Astrocyte (in vitro differentiated cells and primary cell): Measurements from ENCODE around the gene ZFAND5. TPM values are rescaled to one million over a fixed set of nuclear protein-coding genes. Genes with fewer than 3 reads are reported as not detected.

Source experiments
- DNase-seq: peaks from one replicate; pipeline ENCODE4 v3.0.0-alpha.2; 2010; ENCODE audit warnings: low read depth
- FAIRE-seq: peaks from 2 replicates; lab custom pipeline; 2011; peaks lifted over from hg19 to GRCh38; lab: Jason Lieb, UNC
- H2AFZ ChIP-seq: 2 replicates; pipeline ENCODE4 v1.6.0; 2012; ENCODE audit warnings: low read depth, low read length, inconsistent platforms
- H3K27ac ChIP-seq: 2 replicates; pipeline ENCODE4 v1.5.1; 2011; ENCODE audit warnings: low read depth, low read length, inconsistent platforms
- H3K27me3 ChIP-seq: 2 replicates; pipeline ENCODE4 v1.6.0; 2011; ENCODE audit warnings: low read length, inconsistent platforms; ENCODE audit not compliant: insufficient read depth
- H3K36me3 ChIP-seq: 2 replicates; pipeline ENCODE4 v1.5.1; 2011; ENCODE audit warnings: low read length, inconsistent platforms; ENCODE audit not compliant: insufficient read depth
- H3K4me1 ChIP-seq: 2 replicates; pipeline ENCODE4 v1.5.1; 2011; ENCODE audit warnings: low read length, inconsistent platforms; ENCODE audit not compliant: insufficient read depth
- H3K4me2 ChIP-seq: 2 replicates; pipeline ENCODE4 v1.6.0; 2012; ENCODE audit warnings: low read length, inconsistent platforms
- H3K4me3 ChIP-seq: 2 replicates; pipeline ENCODE4 v1.5.1; 2011; ENCODE audit warnings: low read depth, mild to moderate bottlenecking, low read length, inconsistent platforms; ENCODE audit not compliant: insufficient read depth
- H3K79me2 ChIP-seq: 2 replicates; pipeline ENCODE4 v1.6.0; 2012; ENCODE audit warnings: mild to moderate bottlenecking, low read length, inconsistent platforms; ENCODE audit not compliant: insufficient read depth
- H3K9ac ChIP-seq: 2 replicates; pipeline ENCODE4 v1.6.0; 2012; ENCODE audit warnings: mild to moderate bottlenecking, low read length, inconsistent platforms
- H3K9me3 ChIP-seq: 2 replicates; pipeline ENCODE4 v1.5.1; 2012; ENCODE audit warnings: low read depth, mild to moderate bottlenecking, low read length, inconsistent platforms; ENCODE audit not compliant: insufficient read depth
- H4K20me1 ChIP-seq: 2 replicates; pipeline ENCODE4 v1.6.0; 2012; ENCODE audit warnings: low read length, inconsistent platforms; ENCODE audit not compliant: insufficient read depth
- H3K27ac Mint-ChIP-seq: one replicate; pipeline ENCODE4 v1.8.0; 2021; ENCODE audit warnings: mild to moderate bottlenecking, mixed read lengths; ENCODE audit not compliant: unreplicated experiment
- H3K27me3 Mint-ChIP-seq: one replicate; pipeline ENCODE4 v1.8.0; 2021; ENCODE audit warnings: low read depth, mixed read lengths; ENCODE audit not compliant: unreplicated experiment
- H3K36me3 Mint-ChIP-seq: one replicate; pipeline ENCODE4 v1.8.0; 2021; ENCODE audit warnings: low read depth, mixed read lengths; ENCODE audit not compliant: unreplicated experiment
- H3K4me1 Mint-ChIP-seq: one replicate; pipeline ENCODE4 v1.8.0; 2021; ENCODE audit warnings: low read depth, mixed read lengths; ENCODE audit not compliant: unreplicated experiment
- H3K4me3 Mint-ChIP-seq: one replicate; pipeline ENCODE4 v1.8.0; 2021; ENCODE audit warnings: mild to moderate bottlenecking, moderate library complexity, mixed read lengths; ENCODE audit not compliant: unreplicated experiment
- H3K9me3 Mint-ChIP-seq: one replicate; pipeline ENCODE4 v1.8.0; 2021; ENCODE audit warnings: mild to moderate bottlenecking, mixed read lengths; ENCODE audit not compliant: unreplicated experiment
- CTCF ChIP-seq: IDR thresholded peaks from 2 replicates; pipeline ENCODE4 v1.5.1; 2011; ENCODE audit warnings: low read depth, mild to moderate bottlenecking, inconsistent platforms, low read length, moderate library complexity; ENCODE audit not compliant: insufficient read depth
- EZH2 ChIP-seq: IDR thresholded peaks from 2 replicates; pipeline ENCODE4 v1.6.1; 2012; ENCODE audit warnings: mild to moderate bottlenecking, low read length, inconsistent platforms; ENCODE audit not compliant: insufficient read depth
- total RNA-seq: library from RNA; stranded (reverse); gene quantifications from 2 replicates; pipeline ENCODE4 v1.2.1, GENCODE V29; 2021

The ZFAND5 gene
- total RNA-seq, 1 donor from 2014 or later, result 181 TPM

- Histone ChIP-seq H3K36me3 (no peaks in the 10 kb centered on the region), H3K79me2 (no peaks in the 10 kb centered on the region), H2AFZ (no peak overlapping the region), H3K4me3 (no peak overlapping the region), H3K4me1 (peaks cover 17% of the 10 kb centered on the region), H3K27me3 (no peaks in the 10 kb centered on the region), H3K4me2 (no peak overlapping the region), H3K9me3 (no peaks in the 10 kb centered on the region), H4K20me1 (no peaks in the 10 kb centered on the region), H3K27ac (no peak overlapping the region), H3K9ac (no peak overlapping the region)
- FAIRE-seq, result no peak
- TF ChIP-seq EZH2 (no peak), CTCF (no peak)
- Mint-ChIP-seq H3K4me3 (no peak overlapping the region), H3K4me1 (peaks cover 9% of the 10 kb centered on the region), H3K27me3 (no peaks in the 10 kb centered on the region), H3K9me3 (no peaks in the 10 kb centered on the region), H3K27ac (no peak overlapping the region), H3K36me3 (no peaks in the 10 kb centered on the region)
- DNase-seq, result no peak
Observed at GRCh38 chr9:72313507-72313906, 51.5 kb downstream of the ZFAND5 start.

- no peak overlapping the region for H3K4me3 Mint-ChIP-seq
- Histone ChIP-seq H3K27me3 (no peaks in the 10 kb centered on the region), H3K4me1 (peaks cover 17% of the 10 kb centered on the region), H3K4me2 (no peak overlapping the region), H3K36me3 (no peaks in the 10 kb centered on the region), H2AFZ (no peak overlapping the region), H3K4me3 (no peak overlapping the region), H3K27ac (no peak overlapping the region), H3K79me2 (no peaks in the 10 kb centered on the region), H3K9ac (no peak overlapping the region), H3K9me3 (no peaks in the 10 kb centered on the region), H4K20me1 (no peaks in the 10 kb centered on the region)
- H3K4me1 Mint-ChIP-seq, result peaks cover 9% of the 10 kb centered on the region
- H3K27me3 Mint-ChIP-seq, result no peaks in the 10 kb centered on the region
- FAIRE-seq (no peak), DNase-seq (no peak)
- H3K36me3 Mint-ChIP-seq, result no peaks in the 10 kb centered on the region
- H3K9me3 Mint-ChIP-seq, result no peaks in the 10 kb centered on the region
- no peak overlapping the region for H3K27ac Mint-ChIP-seq
- no peak for TF ChIP-seq CTCF
- TF ChIP-seq EZH2, result no peak
Observed at GRCh38 chr9:72312386-72312987, 52.5 kb downstream of the ZFAND5 start.

GRCh38 chr9:72309364-72310133 is 55.5 kb downstream of the ZFAND5 start:
- H3K27me3 Mint-ChIP-seq, result no peaks in the 10 kb centered on the region
- no peak overlapping the region for H3K27ac Mint-ChIP-seq
- Histone ChIP-seq H3K79me2 (no peaks in the 10 kb centered on the region), H3K27ac (no peak overlapping the region), H3K4me2 (no peak overlapping the region), H3K36me3 (no peaks in the 10 kb centered on the region), H3K9me3 (no peaks in the 10 kb centered on the region), H3K4me1 (peaks cover 1% of the 10 kb centered on the region), H4K20me1 (no peaks in the 10 kb centered on the region), H2AFZ (no peak overlapping the region), H3K4me3 (no peak overlapping the region), H3K27me3 (no peaks in the 10 kb centered on the region), H3K9ac (no peak overlapping the region)
- TF ChIP-seq CTCF (no peak), EZH2 (no peak)
- DNase-seq (no peak), FAIRE-seq (no peak)
- H3K36me3 Mint-ChIP-seq, result no peaks in the 10 kb centered on the region
- H3K4me1 Mint-ChIP-seq, result peaks cover 3% of the 10 kb centered on the region
- no peak overlapping the region for H3K4me3 Mint-ChIP-seq
- peaks cover under 1% of the 10 kb centered on the region for H3K9me3 Mint-ChIP-seq
